Upper lobe of left lung (tissue), 4 donors: ENCODE data around the gene THUMPD1.
"Not testable (repeated sequence)": the region's sequence is repeated elsewhere in the genome, so short reads cannot be mapped to it uniquely, and the experiment has no call there.

Experiments used
- POLR2A ChIP-seq, 4 donors: fragments of 450-650 bp; IDR thresholded peaks; one replicate each; pipeline ENCODE4 v1.5.1; 2016 to 2017; ENCODE audit warnings: antibody characterized with exemption in 4 of 4, mild to moderate bottlenecking in 2 of 4
- POLR2AphosphoS5 ChIP-seq, 2 donors: sonication (generic); formaldehyde crosslinking; IDR thresholded peaks; one replicate each; pipeline ENCODE4 v1.5.1; 2017; ENCODE audit warnings: antibody characterized with exemption in 2 of 2

DNA sequence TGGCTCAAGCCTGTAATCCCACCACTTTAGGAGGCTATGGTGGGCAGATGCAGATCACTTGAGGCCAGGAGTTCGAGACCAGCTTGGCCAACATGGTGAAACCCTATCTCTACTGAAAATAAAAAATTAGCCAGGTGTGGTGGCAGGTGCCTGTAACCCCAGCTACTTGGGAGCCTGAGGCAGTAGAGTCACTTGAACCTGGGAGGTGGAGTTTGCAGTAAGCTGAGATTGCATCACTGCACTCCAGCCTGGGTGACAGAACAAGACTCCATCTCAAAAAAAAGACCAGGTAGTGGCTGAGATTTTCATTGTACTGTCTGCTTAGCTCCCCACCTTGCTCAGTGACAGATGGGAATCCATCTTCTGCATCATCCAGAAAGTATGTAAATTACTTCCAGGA lies 22.8 kb upstream of the THUMPD1 start:
- TF ChIP-seq POLR2AphosphoS5, POLR2A (IDR thresholded peaks at IDR 0.05): not testable (repeated sequence)
